SK-N-SH (cell line): ENCODE results near the gene SGF29. TPM values are rescaled to one million over a fixed set of nuclear protein-coding genes. Genes with fewer than 3 reads are reported as not detected.

Experiments
- CTCF ChIA-PET: fragments of 300-600, 350-600 bp; formaldehyde crosslinking; extraction: SDS; loops from one replicate; lab custom pipeline; 2021; lab: Yijun Ruan, JAX
- POLR2A ChIA-PET: fragments of 350-600 bp; sonication (Branson Sonifier 250); formaldehyde crosslinking; extraction: SDS; loops from one replicate; lab custom pipeline; 2020; ENCODE audit warnings: antibody characterized with exemption, inconsistent platforms; lab: Yijun Ruan, JAX
- DNase-seq: peaks from one replicate; pipeline ENCODE4 v3.0.0; 2012
- H2AFZ ChIP-seq: fragments of 200-600 bp; sonication (generic); 2 replicates; pipeline ENCODE4 v1.8.1; 2016; ENCODE audit warnings: antibody characterized with exemption, mild to moderate bottlenecking, low read depth
- H3F3A ChIP-seq: fragments of 200-600 bp; sonication (generic); replicated peaks from 2 replicates; pipeline ENCODE3; 2016; ENCODE audit warnings: antibody characterized with exemption, mild to moderate bottlenecking; ENCODE audit not compliant: insufficient read depth
- H3K27ac ChIP-seq, 2 experiments: fragments of 200-500 bp in 1 of 2; fragments of 200-600 bp in 1 of 2; sonication (Bioruptor generic) in 1 of 2; sonication (generic), shearing (Covaris generic) in 1 of 2; 2 replicates each; pipeline versions ENCODE4 v1.5.1 to v1.6.1; 2014 to 2016; ENCODE audit warnings: low read depth in 2 of 2, inconsistent platforms in 1 of 2, low read length in 1 of 2, mild to moderate bottlenecking in 1 of 2, mixed read lengths in 1 of 2
- H3K27me3 ChIP-seq: fragments of 200-600 bp; sonication (generic), shearing (Covaris generic); 2 replicates; pipeline ENCODE4 v1.6.1; 2016; ENCODE audit warnings: mixed run types; ENCODE audit not compliant: insufficient read depth
- H3K36me3 ChIP-seq, 2 experiments: fragments of 200-500 bp in 1 of 2; fragments of 200-600 bp in 1 of 2; sonication (Bioruptor generic) in 1 of 2; sonication (generic) in 1 of 2; replicated peaks in 1 of 2; 2 replicates each; pipeline versions ENCODE3 to v1.5.1; 2014 to 2016; ENCODE audit warnings: low read length in 1 of 2, mild to moderate bottlenecking in 1 of 2; ENCODE audit not compliant: insufficient read depth in 2 of 2, control insufficient read depth in 1 of 2
- H3K4me1 ChIP-seq, 2 experiments: fragments of 200-500 bp in 1 of 2; fragments of 200-600 bp in 1 of 2; sonication (Bioruptor generic) in 1 of 2; sonication (generic), shearing (Covaris generic) in 1 of 2; 2 replicates each; pipeline versions ENCODE4 v1.5.1 to v1.6.1; 2014 to 2016; ENCODE audit warnings: low read depth in 1 of 2, low read length in 1 of 2, mixed run types in 1 of 2; ENCODE audit not compliant: insufficient read depth in 2 of 2, control insufficient read depth in 1 of 2
- H3K4me2 ChIP-seq: fragments of 200-600 bp; sonication (generic), shearing (Covaris generic); 2 replicates; pipeline ENCODE4 v1.6.1; 2017; ENCODE audit warnings: mixed run types
- H3K4me3 ChIP-seq, 2 experiments: fragments of 200-500 bp in 1 of 2; fragments of 200-600 bp in 1 of 2; sonication (Bioruptor generic) in 1 of 2; sonication (generic), shearing (Covaris generic) in 1 of 2; 2 replicates each; pipeline versions ENCODE4 v1.5.1 to v1.8.1; 2014 to 2016; ENCODE audit warnings: low read depth in 2 of 2, inconsistent platforms in 1 of 2, low read length in 1 of 2, mild to moderate bottlenecking in 1 of 2, mixed read lengths in 1 of 2, moderate library complexity in 1 of 2
- H3K79me2 ChIP-seq: fragments of 200-600 bp; sonication (generic); 2 replicates; pipeline ENCODE4 v1.8.1; 2017; ENCODE audit warnings: mild to moderate bottlenecking; ENCODE audit not compliant: insufficient read depth
- H3K9ac ChIP-seq: fragments of 200-600 bp; sonication (generic); 2 replicates; pipeline ENCODE4 v1.6.1; 2017; ENCODE audit warnings: mixed run types
- H3K9me2 ChIP-seq: fragments of 200-600 bp; sonication (generic); 2 replicates; pipeline ENCODE4 v1.6.1; 2017; ENCODE audit warnings: mixed run types
- H3K9me3 ChIP-seq: fragments of 200-600 bp; sonication (generic); 2 replicates; pipeline ENCODE4 v1.6.1; 2017; ENCODE audit warnings: mixed run types, mild to moderate bottlenecking, moderate library complexity
- H4K20me1 ChIP-seq: fragments of 200-600 bp; sonication (generic); 2 replicates; pipeline ENCODE4 v1.6.1; 2017; ENCODE audit warnings: mild to moderate bottlenecking, mixed run types; ENCODE audit not compliant: insufficient read depth
- CHD2 ChIP-seq: fragments of 150-350 bp; IDR thresholded peaks from 2 replicates; pipeline ENCODE4 v1.6.1; 2018; ENCODE audit warnings: low read length; ENCODE audit not compliant: partially characterized antibody
- GABPA ChIP-seq: IDR thresholded peaks from 2 replicates; pipeline ENCODE4 v1.4.0; 2012; ENCODE audit warnings: low read depth, mild to moderate bottlenecking
- PBX3 ChIP-seq: IDR thresholded peaks from 2 replicates; pipeline ENCODE4; 2012
- POLR2AphosphoS5 ChIP-seq: IDR thresholded peaks from 2 replicates; pipeline ENCODE4 v1.6.1; 2012; ENCODE audit warnings: low read depth, low read length
- RAD21 ChIP-seq: IDR thresholded peaks from 2 replicates; pipeline ENCODE4 v1.6.1; 2012; ENCODE audit warnings: mild to moderate bottlenecking, low read length
- RCOR1 ChIP-seq: fragments of 150-350 bp; IDR thresholded peaks from 2 replicates; pipeline ENCODE4 v1.6.1; 2017; ENCODE audit warnings: antibody characterized with exemption, low read length
- SMC3 ChIP-seq: IDR thresholded peaks from 2 replicates; pipeline ENCODE4 v1.6.1; 2012; ENCODE audit warnings: low read depth, low read length, improper control_type of control experiment
- TAF1 ChIP-seq: IDR thresholded peaks from 2 replicates; pipeline ENCODE4 v1.6.1; 2012; ENCODE audit warnings: low read depth, mild to moderate bottlenecking, low read length, moderate library complexity, borderline replicate concordance
- TCF12 ChIP-seq: IDR thresholded peaks from 2 replicates; pipeline ENCODE4 v1.4.0; 2012
- TEAD4 ChIP-seq: IDR thresholded peaks from 2 replicates; pipeline ENCODE4 v1.4.0; 2012; ENCODE audit warnings: mild to moderate bottlenecking, borderline replicate concordance; ENCODE audit not compliant: insufficient read depth
- WGBS: methylation state at CpG from one replicate; pipeline ENCODE4 v1.1.6; 2017; ENCODE audit warnings: low lambda C conversion rate; 5-methylcytosine and 5-hydroxymethylcytosine counted together
- polyA plus RNA-seq, 3 experiments: library from polyadenylated mRNA; depleted of rRNA; stranded (reverse); fragments of >200 nt; gene quantifications; 2 replicates each; pipeline ENCODE4 v1.2.3, GENCODE V29; 2012
- TF ChIP-seq, protein P1 (sequence below): IDR thresholded peaks from 2 replicates; pipeline ENCODE4 v1.4.0; 2012; ENCODE audit warnings: low read depth, borderline replicate concordance
- TF ChIP-seq, protein P2 (sequence below): IDR thresholded peaks from 2 replicates; pipeline ENCODE4 v1.4.0; 2012; ENCODE audit warnings: low read depth
- TF ChIP-seq, protein P3 (sequence below): fragments of 150-350 bp; IDR thresholded peaks from 2 replicates; pipeline ENCODE4 v1.6.1; 2017; ENCODE audit warnings: antibody characterized with exemption, low read length, low read depth, borderline replicate concordance

The SGF29 gene
- polyA plus RNA-seq, 1 of the 3 experiments (the other 2 are of a cell fraction), result 4.6 TPM

DNA sequence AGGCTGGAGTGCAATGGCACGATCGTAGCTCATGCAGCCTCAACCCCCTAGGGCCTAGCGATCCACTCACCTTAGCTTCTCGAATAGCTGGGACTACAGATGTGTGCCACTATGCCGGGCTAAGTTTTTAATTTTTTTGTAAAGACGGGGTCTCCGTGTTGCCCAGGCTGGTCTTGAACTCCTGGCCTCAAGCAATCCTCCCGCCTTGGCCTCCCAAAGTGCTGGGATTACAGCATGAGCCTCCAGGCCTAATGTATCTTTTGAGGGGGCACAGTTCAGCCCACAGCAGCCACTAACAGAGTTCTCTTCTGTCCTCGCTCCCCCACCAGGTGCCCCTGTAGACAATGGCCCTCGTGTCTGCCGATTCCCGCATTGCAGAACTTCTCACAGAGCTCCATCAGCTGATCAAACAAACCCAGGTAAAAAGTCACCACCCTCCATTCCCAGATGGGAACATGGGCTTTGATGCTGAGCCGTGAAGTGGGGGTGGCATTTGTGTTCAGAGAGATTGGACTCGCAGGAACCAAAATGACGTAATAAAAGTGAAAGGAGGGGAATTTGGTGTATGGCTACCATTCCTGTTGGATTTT, 27.1 kb downstream of the SGF29 start:
- no peaks in the 10 kb centered on the region for H3K9me3 ChIP-seq
- H3K4me1 ChIP-seq, result no peaks in the 10 kb centered on the region
- H3K27ac ChIP-seq, result no peak overlapping the region
- ChIA-PET POLR2A (no interaction called here), CTCF (interaction anchor here (1.2 to 2.0 kb wide), 2 partner anchors 17 to 35 kb away, joined by 3 to 5 read pairs; no protein-coding TSS in a partner anchor)
- H3K79me2 ChIP-seq, result no peaks in the 10 kb centered on the region; the same call in 1 of the 2 replicates
- H2AFZ ChIP-seq, result no peak overlapping the region
- no peaks in the 10 kb centered on the region for H3K9me2 ChIP-seq
- DNase-seq, result no peak
- TF ChIP-seq RAD21, result no peak
- no peak for TF ChIP-seq RCOR1
- TF ChIP-seq, protein P1, sequence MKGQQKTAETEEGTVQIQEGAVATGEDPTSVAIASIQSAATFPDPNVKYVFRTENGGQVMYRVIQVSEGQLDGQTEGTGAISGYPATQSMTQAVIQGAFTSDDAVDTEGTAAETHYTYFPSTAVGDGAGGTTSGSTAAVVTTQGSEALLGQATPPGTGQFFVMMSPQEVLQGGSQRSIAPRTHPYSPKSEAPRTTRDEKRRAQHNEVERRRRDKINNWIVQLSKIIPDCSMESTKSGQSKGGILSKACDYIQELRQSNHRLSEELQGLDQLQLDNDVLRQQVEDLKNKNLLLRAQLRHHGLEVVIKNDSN, result no peak
- no peak for TF ChIP-seq CHD2
- TF ChIP-seq TEAD4, result no peak
- no peak for TF ChIP-seq PBX3
- TF ChIP-seq TAF1, result no peak
- TF ChIP-seq GABPA, result no peak
- TF ChIP-seq, protein P2, sequence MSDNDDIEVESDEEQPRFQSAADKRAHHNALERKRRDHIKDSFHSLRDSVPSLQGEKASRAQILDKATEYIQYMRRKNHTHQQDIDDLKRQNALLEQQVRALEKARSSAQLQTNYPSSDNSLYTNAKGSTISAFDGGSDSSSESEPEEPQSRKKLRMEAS, result no peak
- no peak for TF ChIP-seq POLR2AphosphoS5
- TF ChIP-seq, protein P3, sequence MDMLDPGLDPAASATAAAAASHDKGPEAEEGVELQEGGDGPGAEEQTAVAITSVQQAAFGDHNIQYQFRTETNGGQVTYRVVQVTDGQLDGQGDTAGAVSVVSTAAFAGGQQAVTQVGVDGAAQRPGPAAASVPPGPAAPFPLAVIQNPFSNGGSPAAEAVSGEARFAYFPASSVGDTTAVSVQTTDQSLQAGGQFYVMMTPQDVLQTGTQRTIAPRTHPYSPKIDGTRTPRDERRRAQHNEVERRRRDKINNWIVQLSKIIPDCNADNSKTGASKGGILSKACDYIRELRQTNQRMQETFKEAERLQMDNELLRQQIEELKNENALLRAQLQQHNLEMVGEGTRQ, result no peak
- WGBS, result 95% methylated on average over 15 of the region's 15 CpGs
- no peak overlapping the region for H3K9ac ChIP-seq
- no peaks in the 10 kb centered on the region for H4K20me1 ChIP-seq
- no peak overlapping the region for H3K4me3 ChIP-seq
- H3F3A ChIP-seq, result no peaks in the 10 kb centered on the region
- H3K4me2 ChIP-seq, result no peak overlapping the region
- H3K27me3 ChIP-seq, result no peaks in the 10 kb centered on the region
- peaks cover 0 to 2% of the 10 kb centered on the region in 2 experiments for H3K36me3 ChIP-seq

- no peak for DNase-seq
- WGBS, result 95% methylated on average over 11 of the region's 11 CpGs
- Histone ChIP-seq H2AFZ (no peak overlapping the region), H3K4me3 (no peak overlapping the region), H3F3A (no peaks in the 10 kb centered on the region), H4K20me1 (no peaks in the 10 kb centered on the region), H3K9me2 (no peaks in the 10 kb centered on the region), H3K4me1 (no peaks in the 10 kb centered on the region), H3K9ac (no peak overlapping the region)
- POLR2A ChIA-PET, result no interaction called here
- CTCF ChIA-PET, result interaction anchor here (1.3 kb wide), 2 partner anchors 7 to 12 kb away, joined by 3 read pairs; no protein-coding TSS in a partner anchor
- no peak for TF ChIP-seq SMC3
- TF ChIP-seq TCF12, result no peak
- no peak for TF ChIP-seq TEAD4
- TF ChIP-seq, all 33 proteins: peak for 0
- Histone ChIP-seq H3K79me2 (no peaks in the 10 kb centered on the region), H3K36me3 (peaks cover 0 to 8% of the 10 kb centered on the region in 2 experiments), H3K27ac (no peak overlapping the region), H3K27me3 (no peaks in the 10 kb centered on the region), H3K4me2 (no peak overlapping the region), H3K9me3 (no peaks in the 10 kb centered on the region)
These were observed 32.0 kb downstream of the SGF29 start for GRCh38 chr16:28585674-28586073.
